Measurements from ENCODE around the gene GDF10.

Gene GDF10

DNA sequence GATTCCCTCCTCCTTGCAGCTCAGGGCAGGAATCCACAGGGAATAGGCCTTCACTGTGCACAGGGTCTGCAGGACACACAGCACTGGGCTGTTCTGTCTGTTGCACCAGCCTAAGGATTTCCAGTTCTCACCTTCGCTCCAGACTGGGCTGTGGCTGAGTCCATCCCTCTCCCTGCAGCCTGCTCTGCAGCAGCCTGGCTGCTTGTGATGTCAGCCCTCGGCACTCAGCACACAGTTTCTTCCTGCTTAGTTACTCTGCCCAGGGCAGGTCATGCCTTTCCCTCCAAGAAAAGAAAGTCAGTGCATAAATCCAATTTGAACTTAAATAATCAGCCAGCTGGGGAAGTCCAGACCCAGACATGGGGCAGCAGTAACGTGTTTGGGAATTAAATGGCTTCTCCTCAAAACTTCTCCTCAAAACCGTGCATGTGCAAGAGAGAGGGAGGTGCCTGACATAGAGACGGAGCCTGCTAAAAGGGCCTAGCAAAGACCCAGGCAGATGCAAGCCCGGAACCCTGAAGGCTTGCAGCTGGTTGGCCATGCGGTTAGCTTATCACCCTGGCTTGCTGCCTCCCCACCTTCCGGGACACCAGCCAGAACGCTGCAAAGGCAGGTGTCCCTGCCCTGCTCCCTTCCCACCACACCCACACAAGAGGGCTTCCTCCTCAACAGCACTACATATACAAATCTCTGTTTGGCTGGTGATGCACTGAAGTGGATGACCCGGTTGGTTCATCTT is 11.4 kb downstream of the GDF10 start:
- Histone ChIP-seq H3K27ac (ENCODE audit: low read depth, low read length) (no peak overlapping the region), H3K9ac (ENCODE audit: low read length in 5 of 5) (no peak overlapping the region), H3K27me3 (ENCODE audit: control insufficient read depth in 5 of 5, insufficient read depth in 4 of 5, low read length in 5 of 5) (peaks cover 0 to 7% (median 4%) of the 10 kb centered on the region in 5 donors), H3K4me1 (ENCODE audit: control insufficient read depth in 5 of 5, insufficient read depth in 5 of 5, low read length in 5 of 5) (peaks cover 2 to 14% (median 12%) of the 10 kb centered on the region in 5 donors), H3K4me3 (ENCODE audit: low read depth in 1 of 5, low read length in 5 of 5) (no peak overlapping the region), H3K9me3 (ENCODE audit: control insufficient read depth in 5 of 5, low read length in 5 of 5) (no peaks in the 10 kb centered on the region), H3K36me3 (ENCODE audit: control insufficient read depth in 5 of 5, insufficient read depth in 5 of 5, low read length in 5 of 5) (peaks cover 0 to 5% (median 0%) of the 10 kb centered on the region in 5 donors)

DNA sequence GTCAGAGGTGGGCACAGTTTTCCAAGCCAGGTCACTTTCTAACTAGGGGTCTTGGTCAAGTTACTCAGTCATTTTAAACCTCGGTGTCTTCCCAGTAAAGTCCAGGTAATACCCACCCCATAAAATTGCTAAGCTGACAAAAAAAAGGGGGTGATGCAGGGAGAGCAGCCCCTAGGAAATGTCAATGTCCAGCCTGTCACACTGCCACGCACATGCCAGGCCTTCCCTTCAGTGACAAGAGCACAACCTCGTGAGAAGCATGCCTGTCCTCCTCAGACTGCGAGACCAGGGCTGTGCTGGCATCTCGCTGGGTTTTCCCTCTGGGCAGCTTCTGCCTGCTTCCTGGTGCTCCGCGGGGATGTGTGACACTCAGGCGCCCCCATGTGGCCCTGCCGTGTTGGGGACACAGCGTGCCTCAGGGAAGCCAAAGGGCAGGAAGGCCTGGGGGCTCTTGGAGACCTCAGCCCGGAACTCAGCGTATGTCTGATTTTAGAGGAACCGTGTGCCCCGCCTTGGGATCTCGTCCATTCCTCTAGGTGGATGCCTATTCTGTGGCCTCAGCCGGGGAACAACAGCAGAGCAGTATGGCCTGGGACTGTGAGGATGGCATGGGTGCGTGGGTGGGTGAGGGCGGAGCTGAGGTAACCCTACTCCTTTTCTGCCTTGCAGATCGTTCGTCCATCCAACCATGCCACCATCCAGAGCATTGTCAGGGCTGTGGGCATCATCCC is 12.1 kb downstream of the GDF10 start:
- Histone ChIP-seq H3K36me3 (ENCODE audit: control insufficient read depth in 5 of 5, insufficient read depth in 5 of 5, low read length in 5 of 5) (peaks cover 0 to 5% (median 0%) of the 10 kb centered on the region in 5 donors), H3K4me1 (ENCODE audit: control insufficient read depth in 5 of 5, insufficient read depth in 5 of 5, low read length in 5 of 5) (peaks cover 2 to 14% (median 12%) of the 10 kb centered on the region in 5 donors), H3K27ac (ENCODE audit: low read depth, low read length) (no peak overlapping the region), H3K9me3 (ENCODE audit: control insufficient read depth in 5 of 5, low read length in 5 of 5) (no peaks in the 10 kb centered on the region), H3K9ac (ENCODE audit: low read length in 5 of 5) (no peak overlapping the region), H3K27me3 (ENCODE audit: control insufficient read depth in 5 of 5, insufficient read depth in 4 of 5, low read length in 5 of 5) (peaks cover 0 to 4% (median 2%) of the 10 kb centered on the region in 5 donors), H3K4me3 (ENCODE audit: low read depth in 1 of 5, low read length in 5 of 5) (no peak overlapping the region)

DNA sequence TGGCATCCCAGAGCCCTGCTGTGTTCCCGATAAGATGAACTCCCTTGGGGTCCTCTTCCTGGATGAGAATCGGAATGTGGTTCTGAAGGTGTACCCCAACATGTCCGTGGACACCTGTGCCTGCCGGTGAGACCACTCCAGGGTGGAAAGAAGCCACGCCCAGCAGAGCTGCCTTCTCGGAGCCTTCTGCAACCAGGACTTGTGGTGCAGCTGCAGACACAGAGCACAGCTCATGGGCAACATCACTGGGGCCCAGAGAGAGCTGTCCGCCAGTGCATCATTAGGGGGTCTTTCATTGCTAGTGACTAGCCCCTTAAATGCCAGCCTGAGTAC is 12.6 kb downstream of the GDF10 start:
- Histone ChIP-seq H3K36me3 (ENCODE audit: control insufficient read depth in 5 of 5, insufficient read depth in 5 of 5, low read length in 5 of 5) (peaks cover 0 to 5% (median 0%) of the 10 kb centered on the region in 5 donors), H3K27ac (ENCODE audit: low read depth, low read length) (no peak overlapping the region), H3K9me3 (ENCODE audit: control insufficient read depth in 5 of 5, low read length in 5 of 5) (no peaks in the 10 kb centered on the region), H3K4me1 (ENCODE audit: control insufficient read depth in 5 of 5, insufficient read depth in 5 of 5, low read length in 5 of 5) (peaks cover 2 to 14% (median 12%) of the 10 kb centered on the region in 5 donors), H3K4me3 (ENCODE audit: low read depth in 1 of 5, low read length in 5 of 5) (no peak overlapping the region), H3K9ac (ENCODE audit: low read length in 5 of 5) (no peak overlapping the region), H3K27me3 (ENCODE audit: control insufficient read depth in 5 of 5, insufficient read depth in 4 of 5, low read length in 5 of 5) (peaks cover 0 to 4% (median 2%) of the 10 kb centered on the region in 5 donors)

DNA sequence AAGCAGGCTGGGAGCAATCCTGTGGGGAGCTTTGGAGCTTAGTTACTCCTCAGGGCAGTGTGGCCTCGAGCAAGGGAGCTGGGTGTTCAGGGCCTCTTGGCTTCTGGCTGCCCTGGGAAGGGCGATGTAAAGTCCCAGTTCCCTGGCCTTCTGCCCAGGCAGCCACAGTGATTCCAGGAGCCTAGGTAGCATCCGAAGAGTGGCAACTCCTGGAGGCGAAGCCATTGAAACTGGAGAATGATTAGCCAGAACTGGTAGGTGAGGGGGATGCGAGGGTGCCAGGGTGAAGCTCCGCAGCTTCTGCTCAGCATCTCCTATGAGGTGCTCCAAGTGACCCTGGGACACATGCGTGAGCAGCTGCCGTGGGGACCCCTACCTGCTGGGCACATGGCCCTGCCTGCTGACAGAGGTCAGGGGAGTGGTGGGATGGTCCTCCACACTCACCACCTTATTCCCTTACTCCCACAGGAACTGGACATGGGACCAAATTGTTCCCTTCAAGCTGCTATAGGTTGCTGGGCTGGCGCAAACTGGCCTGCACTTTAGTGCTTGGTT is 14.5 kb downstream of the GDF10 start:
- Histone ChIP-seq H3K9ac (ENCODE audit: low read length in 5 of 5) (no peak overlapping the region), H3K9me3 (ENCODE audit: control insufficient read depth in 5 of 5, low read length in 5 of 5) (no peaks in the 10 kb centered on the region), H3K4me1 (ENCODE audit: control insufficient read depth in 5 of 5, insufficient read depth in 5 of 5, low read length in 5 of 5) (peaks cover 2 to 14% (median 12%) of the 10 kb centered on the region in 5 donors), H3K36me3 (ENCODE audit: control insufficient read depth in 5 of 5, insufficient read depth in 5 of 5, low read length in 5 of 5) (peaks cover 0 to 5% (median 0%) of the 10 kb centered on the region in 5 donors), H3K4me3 (ENCODE audit: low read depth in 1 of 5, low read length in 5 of 5) (no peak overlapping the region), H3K27me3 (ENCODE audit: control insufficient read depth in 5 of 5, insufficient read depth in 4 of 5, low read length in 5 of 5) (peaks cover 0 to 2% (median 0%) of the 10 kb centered on the region in 5 donors), H3K27ac (ENCODE audit: low read depth, low read length) (no peak overlapping the region)

DNA sequence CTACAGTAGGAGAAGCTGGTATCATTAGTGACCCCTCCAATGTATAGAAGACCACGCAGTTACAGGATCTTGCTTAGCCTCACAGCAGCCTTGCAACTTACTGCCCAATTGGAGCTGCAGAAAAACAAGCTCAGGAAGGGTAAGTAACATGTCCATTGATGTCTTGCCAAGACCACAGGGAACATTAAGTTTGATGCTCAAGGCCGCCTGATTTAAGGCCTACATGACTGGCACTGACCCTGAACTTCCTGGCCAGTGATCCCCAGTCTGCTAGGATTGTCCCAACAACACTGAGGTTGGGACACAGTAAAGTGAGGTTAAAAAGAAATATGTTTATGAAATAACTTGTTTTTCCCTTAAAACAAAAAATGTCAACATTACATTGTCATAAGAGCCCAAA is 15.4 kb downstream of the GDF10 start:
- peaks cover 0 to 5% (median 0%) of the 10 kb centered on the region in 5 donors for H3K36me3 ChIP-seq (ENCODE audit: control insufficient read depth in 5 of 5, insufficient read depth in 5 of 5, low read length in 5 of 5)
- H3K27me3 ChIP-seq (ENCODE audit: control insufficient read depth in 5 of 5, insufficient read depth in 4 of 5, low read length in 5 of 5), result peaks cover 0 to 2% (median 0%) of the 10 kb centered on the region in 5 donors
- H3K4me3 ChIP-seq (ENCODE audit: low read depth in 1 of 5, low read length in 5 of 5), result no peak overlapping the region
- H3K4me1 ChIP-seq (ENCODE audit: control insufficient read depth in 5 of 5, insufficient read depth in 5 of 5, low read length in 5 of 5), result peaks cover 2 to 14% (median 12%) of the 10 kb centered on the region in 5 donors
- H3K9me3 ChIP-seq (ENCODE audit: control insufficient read depth in 5 of 5, low read length in 5 of 5), result no peaks in the 10 kb centered on the region
- no peak overlapping the region for H3K27ac ChIP-seq (ENCODE audit: low read depth, low read length)
- no peak overlapping the region for H3K9ac ChIP-seq (ENCODE audit: low read length in 5 of 5)

DNA sequence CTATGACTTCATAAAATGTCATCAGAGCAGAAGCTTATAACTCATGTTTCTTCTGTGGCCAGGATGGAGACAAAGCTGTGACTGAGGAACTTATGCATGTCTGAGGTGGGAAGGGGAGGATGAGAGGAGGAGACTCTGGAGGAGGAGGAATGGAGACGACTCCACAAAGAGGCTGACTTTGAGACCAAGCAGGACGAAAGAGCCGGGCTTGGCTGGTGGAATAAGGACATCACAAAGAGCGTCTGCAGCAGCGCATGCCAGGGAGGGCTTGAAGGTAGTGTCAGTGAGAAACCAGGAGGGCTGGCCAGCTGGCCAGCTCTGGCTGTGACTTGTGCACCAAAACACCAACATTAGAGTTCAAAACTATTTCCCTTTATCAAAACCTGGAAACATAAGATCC is 16.1 kb downstream of the GDF10 start:
- Histone ChIP-seq H3K27me3 (ENCODE audit: control insufficient read depth in 5 of 5, insufficient read depth in 4 of 5, low read length in 5 of 5) (peaks cover 0 to 3% (median 0%) of the 10 kb centered on the region in 5 donors), H3K9me3 (ENCODE audit: control insufficient read depth in 5 of 5, low read length in 5 of 5) (no peaks in the 10 kb centered on the region), H3K4me1 (ENCODE audit: control insufficient read depth in 5 of 5, insufficient read depth in 5 of 5, low read length in 5 of 5) (peaks cover under 1 to 9% (median 9%) of the 10 kb centered on the region in 5 donors), H3K36me3 (ENCODE audit: control insufficient read depth in 5 of 5, insufficient read depth in 5 of 5, low read length in 5 of 5) (peaks cover 0 to 5% (median 0%) of the 10 kb centered on the region in 5 donors), H3K9ac (ENCODE audit: low read length in 5 of 5) (no peak overlapping the region), H3K4me3 (ENCODE audit: low read depth in 1 of 5, low read length in 5 of 5) (no peak overlapping the region), H3K27ac (ENCODE audit: low read depth, low read length) (no peak overlapping the region)

DNA sequence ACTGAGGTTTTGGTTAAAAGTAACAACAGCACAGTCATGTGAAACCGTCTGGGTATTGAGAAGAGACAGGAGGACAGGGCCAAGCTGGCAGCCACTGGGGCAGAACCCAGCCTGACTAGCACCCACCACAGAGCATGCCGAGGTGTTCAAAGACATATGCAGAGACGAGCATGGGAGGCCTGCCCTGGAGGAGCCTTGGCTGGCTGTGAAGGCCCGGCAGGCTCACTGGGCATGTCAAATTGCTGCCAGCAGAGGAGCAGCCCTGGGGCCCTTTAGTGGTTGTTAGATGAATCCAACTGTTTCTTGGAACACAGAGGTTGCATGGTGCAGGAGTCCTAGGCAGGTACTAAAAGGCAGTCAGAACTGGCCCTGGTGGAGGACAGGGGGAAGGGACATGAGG is 17.3 kb downstream of the GDF10 start:
- no peaks in the 10 kb centered on the region for H3K4me1 ChIP-seq (ENCODE audit: control insufficient read depth in 5 of 5, insufficient read depth in 5 of 5, low read length in 5 of 5)
- no peaks in the 10 kb centered on the region for H3K9me3 ChIP-seq (ENCODE audit: control insufficient read depth in 5 of 5, low read length in 5 of 5)
- no peak overlapping the region for H3K9ac ChIP-seq (ENCODE audit: low read length in 5 of 5)
- H3K27ac ChIP-seq (ENCODE audit: low read depth, low read length), result no peak overlapping the region
- H3K36me3 ChIP-seq (ENCODE audit: control insufficient read depth in 5 of 5, insufficient read depth in 5 of 5, low read length in 5 of 5), result peaks cover 0 to 5% (median 0%) of the 10 kb centered on the region in 5 donors
- no peak overlapping the region for H3K4me3 ChIP-seq (ENCODE audit: low read depth in 1 of 5, low read length in 5 of 5)
- H3K27me3 ChIP-seq (ENCODE audit: control insufficient read depth in 5 of 5, insufficient read depth in 4 of 5, low read length in 5 of 5), result peaks cover 0 to 8% (median 0%) of the 10 kb centered on the region in 5 donors

DNA sequence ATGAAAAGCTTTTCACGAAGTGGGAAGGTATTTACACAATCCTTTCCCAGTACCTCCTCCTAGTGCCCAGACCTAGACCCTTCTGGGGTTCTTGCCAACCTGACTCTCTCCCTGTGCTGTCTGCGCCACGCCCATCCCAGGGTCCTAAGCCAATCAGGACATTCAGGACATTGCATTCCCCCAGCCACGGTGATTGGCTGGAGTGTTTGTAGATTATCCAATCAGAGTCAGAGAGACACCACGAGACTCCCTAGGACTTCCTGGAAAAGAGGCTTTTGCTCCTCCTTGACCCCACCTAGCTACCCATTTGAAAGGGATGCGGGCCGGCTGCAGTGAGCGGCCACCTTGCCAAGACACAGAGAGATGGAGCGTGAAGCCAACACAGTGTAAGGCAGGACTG is 18.7 kb downstream of the GDF10 start:
- Histone ChIP-seq H3K27ac (ENCODE audit: low read depth, low read length) (no peak overlapping the region), H3K9me3 (ENCODE audit: control insufficient read depth in 5 of 5, low read length in 5 of 5) (no peaks in the 10 kb centered on the region), H3K4me1 (ENCODE audit: control insufficient read depth in 5 of 5, insufficient read depth in 5 of 5, low read length in 5 of 5) (no peaks in the 10 kb centered on the region), H3K36me3 (ENCODE audit: control insufficient read depth in 5 of 5, insufficient read depth in 5 of 5, low read length in 5 of 5) (no peaks in the 10 kb centered on the region), H3K27me3 (ENCODE audit: control insufficient read depth in 5 of 5, insufficient read depth in 4 of 5, low read length in 5 of 5) (peaks cover 0 to 8% (median 0%) of the 10 kb centered on the region in 5 donors), H3K9ac (ENCODE audit: low read length in 5 of 5) (no peak overlapping the region), H3K4me3 (ENCODE audit: low read depth in 1 of 5, low read length in 5 of 5) (no peak overlapping the region)

DNA sequence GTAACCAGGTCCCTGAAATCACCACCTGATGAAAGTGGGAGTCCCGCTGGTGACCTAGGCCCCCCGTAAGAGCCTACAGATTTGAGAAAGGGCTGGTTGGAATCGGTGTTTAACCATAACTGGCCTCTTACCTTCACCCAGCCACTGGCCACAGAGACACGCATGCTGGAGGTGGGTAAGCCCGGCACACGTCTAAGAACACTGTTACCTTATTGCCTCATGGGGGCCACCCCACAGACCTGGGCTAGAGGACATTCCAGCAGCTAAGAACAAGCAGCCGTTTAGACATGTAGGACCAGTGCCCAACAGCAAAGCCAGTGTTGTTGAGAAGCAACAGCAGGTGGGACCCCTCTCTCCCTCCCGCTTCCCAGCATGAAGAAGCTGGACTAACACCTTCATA is 19.8 kb downstream of the GDF10 start:
- no peaks in the 10 kb centered on the region for H3K9me3 ChIP-seq (ENCODE audit: control insufficient read depth in 5 of 5, low read length in 5 of 5)
- no peaks in the 10 kb centered on the region for H3K36me3 ChIP-seq (ENCODE audit: control insufficient read depth in 5 of 5, insufficient read depth in 5 of 5, low read length in 5 of 5)
- H3K4me3 ChIP-seq (ENCODE audit: low read depth in 1 of 5, low read length in 5 of 5), result no peak overlapping the region
- no peaks in the 10 kb centered on the region for H3K4me1 ChIP-seq (ENCODE audit: control insufficient read depth in 5 of 5, insufficient read depth in 5 of 5, low read length in 5 of 5)
- H3K27me3 ChIP-seq (ENCODE audit: control insufficient read depth in 5 of 5, insufficient read depth in 4 of 5, low read length in 5 of 5), result peaks cover 0 to 8% (median 0%) of the 10 kb centered on the region in 5 donors
- no peak overlapping the region for H3K27ac ChIP-seq (ENCODE audit: low read depth, low read length)
- H3K9ac ChIP-seq (ENCODE audit: low read length in 5 of 5), result no peak overlapping the region

DNA sequence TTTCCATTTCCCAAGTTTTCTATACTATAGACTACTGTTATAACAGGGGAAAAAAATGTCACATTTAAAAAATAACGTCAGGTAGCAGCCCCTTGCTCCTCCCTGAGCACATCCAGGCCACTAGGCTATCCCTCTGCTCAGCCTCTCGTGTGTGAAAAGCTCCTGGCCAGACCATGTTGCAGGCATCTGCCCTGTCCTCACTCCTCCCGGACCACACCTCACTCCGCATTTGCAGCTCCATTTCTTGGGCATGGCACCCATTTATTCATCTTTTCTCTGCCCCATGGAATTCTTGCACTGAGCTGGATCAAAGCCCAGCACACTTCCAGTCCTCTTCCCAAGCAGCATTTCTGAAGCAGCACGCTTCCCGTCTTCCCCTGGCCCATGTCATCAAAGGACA is 20.8 kb downstream of the GDF10 start:
- Histone ChIP-seq H3K9ac (ENCODE audit: low read length in 5 of 5) (no peak overlapping the region), H3K9me3 (ENCODE audit: control insufficient read depth in 5 of 5, low read length in 5 of 5) (no peaks in the 10 kb centered on the region), H3K4me1 (ENCODE audit: control insufficient read depth in 5 of 5, insufficient read depth in 5 of 5, low read length in 5 of 5) (no peaks in the 10 kb centered on the region), H3K36me3 (ENCODE audit: control insufficient read depth in 5 of 5, insufficient read depth in 5 of 5, low read length in 5 of 5) (no peaks in the 10 kb centered on the region), H3K27ac (ENCODE audit: low read depth, low read length) (no peak overlapping the region), H3K4me3 (ENCODE audit: low read depth in 1 of 5, low read length in 5 of 5) (no peak overlapping the region), H3K27me3 (ENCODE audit: control insufficient read depth in 5 of 5, insufficient read depth in 4 of 5, low read length in 5 of 5) (peaks cover 0 to 8% (median 0%) of the 10 kb centered on the region in 5 donors)
